ENCODE measurements around the gene PLA2G15. TPM values are rescaled to one million over a fixed set of nuclear protein-coding genes. Genes with fewer than 3 reads are reported as not detected.

Gene PLA2G15
- total and polyA plus RNA-seq, 2 of the 13 experiments (the other 11 are each of a cell fraction or from before 2014, with no cell fraction given): 14.4 to 23.7 TPM

GRCh38 chr16:68265078-68265920 is 20.1 kb downstream of the PLA2G15 start (continued):
- TF ChIP-seq GTF2F1 (IDR thresholded peaks at IDR 0.05; ENCODE audit: low read length): no peak
- no peak for TF ChIP-seq DNMT1 (CRISPR knock-in tag; IDR thresholded peaks at IDR 0.05)
- TF ChIP-seq CAMTA2 (CRISPR knock-in tag; IDR thresholded peaks at IDR 0.05; ENCODE audit: borderline replicate concordance): 0 out of 2 replicates have a peak, but pooled peaks have one; percentile 5
- TF ChIP-seq GZF1 (CRISPR knock-in tag; IDR thresholded peaks at IDR 0.05): no peak
- TF ChIP-seq ZNF839 (CRISPR knock-in tag; IDR thresholded peaks at IDR 0.05; ENCODE audit: borderline replicate concordance): no peak
- TF ChIP-seq JARID2 (CRISPR knock-in tag; IDR thresholded peaks at IDR 0.05; ENCODE audit: insufficient replicate concordance): no peak
- no peak for TF ChIP-seq TRIM22 (IDR thresholded peaks at IDR 0.05)
- TF ChIP-seq ADNP (CRISPR knock-in tag; IDR thresholded peaks at IDR 0.05): no peak
- peak; percentile 24; the same call in 1 of the 2 replicates for TF ChIP-seq ZNF124 (CRISPR knock-in tag; IDR thresholded peaks at IDR 0.05)
- TF ChIP-seq ZNF619 (CRISPR knock-in tag; IDR thresholded peaks at IDR 0.05): 0 out of 2 replicates have a peak, but pooled peaks have one; percentile 34
- TF ChIP-seq ZBTB8A (CRISPR knock-in tag; IDR thresholded peaks at IDR 0.05; ENCODE audit: borderline replicate concordance, low read depth): no peak
- peak; percentile 66; the same call in 1 of the 2 replicates for TF ChIP-seq FUBP1 (CRISPR knock-in tag; IDR thresholded peaks at IDR 0.05; ENCODE audit: borderline replicate concordance)
- TF ChIP-seq PHF20 (CRISPR knock-in tag; IDR thresholded peaks at IDR 0.05): peak; percentile 19; the same call in 1 of the 2 replicates
- TF ChIP-seq PHB2 (IDR thresholded peaks at IDR 0.05; ENCODE audit: partially characterized antibody): no peak
- TF ChIP-seq CENPX (CRISPR knock-in tag; IDR thresholded peaks at IDR 0.05): no peak
- TF ChIP-seq ZNF326 (CRISPR knock-in tag; IDR thresholded peaks at IDR 0.05; ENCODE audit: borderline replicate concordance): no peak
- TF ChIP-seq KDM5B (CRISPR knock-in tag; IDR thresholded peaks at IDR 0.05; ENCODE audit: borderline replicate concordance): peak; percentile 74; the same call in 1 of the 2 replicates
- no peak for TF ChIP-seq MTA3 (CRISPR knock-in tag; IDR thresholded peaks at IDR 0.05)
- no peak for TF ChIP-seq RNF219 (CRISPR knock-in tag; IDR thresholded peaks at IDR 0.05)
- TF ChIP-seq IRX3 (CRISPR knock-in tag; IDR thresholded peaks at IDR 0.05; ENCODE audit: borderline replicate concordance, low read depth): no peak
- no peak for TF ChIP-seq SPEN (CRISPR knock-in tag; IDR thresholded peaks at IDR 0.05; ENCODE audit: low read depth)
- no peak for TF ChIP-seq PAF1 (CRISPR knock-in tag; IDR thresholded peaks at IDR 0.05)
- no peak for TF ChIP-seq ZNF672 (CRISPR knock-in tag; IDR thresholded peaks at IDR 0.05)

All from HepG2 (cell line).